GM18499 (cell line): Measurements from ENCODE around the gene TNFAIP8L3.
"Not testable (repeated sequence)": the region's sequence is repeated elsewhere in the genome, so short reads cannot be mapped to it uniquely, and the experiment has no call there.

Source experiments
- ATAC-seq: cut with Tn5 transposase; IDR thresholded peaks from one replicate; pipeline ENCODE4 v1.9.1; 2021; ENCODE audit warnings: moderate number of reproducible peaks; ENCODE audit not compliant: insufficient read depth, unreplicated experiment

Gene TNFAIP8L3

GRCh38 chr15:51065781-51066180 is 28.9 kb downstream of the TNFAIP8L3 start:
- no peak for ATAC-seq

- ATAC-seq = no peak
Measured at GRCh38 chr15:51065261-51065660, 29.4 kb downstream of the TNFAIP8L3 start.

GRCh38 chr15:51062736-51063135 is 32.0 kb downstream of the TNFAIP8L3 start:
- ATAC-seq = no peak

GRCh38 chr15:51060030-51060673 is 34.6 kb downstream of the TNFAIP8L3 start:
- ATAC-seq = no peak

GRCh38 chr15:51054535-51054934 is 40.2 kb downstream of the TNFAIP8L3 start:
- ATAC-seq = no peak

- ATAC-seq = no peak
Measured at GRCh38 chr15:51053571-51053970, 41.1 kb downstream of the TNFAIP8L3 start.

- ATAC-seq = no peak
Measured at GRCh38 chr15:51051776-51052175, 42.9 kb downstream of the TNFAIP8L3 start.

GRCh38 chr15:51049081-51049480 is 45.6 kb downstream of the TNFAIP8L3 start:
- ATAC-seq = no peak

GRCh38 chr15:51048308-51048707 is 46.4 kb downstream of the TNFAIP8L3 start:
- ATAC-seq = no peak

- no peak for ATAC-seq
Measured at GRCh38 chr15:51046799-51047449, 47.8 kb downstream of the TNFAIP8L3 start.

GRCh38 chr15:51046016-51046415 is 48.7 kb downstream of the TNFAIP8L3 start:
- no peak for ATAC-seq

GRCh38 chr15:51044037-51044727 is 50.5 kb downstream of the TNFAIP8L3 start:
- no peak for ATAC-seq

GRCh38 chr15:51038974-51039319 is 55.8 kb downstream of the TNFAIP8L3 start:
- no peak for ATAC-seq

- ATAC-seq = no peak
Measured at GRCh38 chr15:51038162-51038973, 56.3 kb downstream of the TNFAIP8L3 start.

- ATAC-seq = not testable (repeated sequence)
Measured at GRCh38 chr15:51037474-51037873, 57.2 kb downstream of the TNFAIP8L3 start.

GRCh38 chr15:51030649-51031316 is 63.9 kb downstream of the TNFAIP8L3 start:
- ATAC-seq = no peak

- ATAC-seq = no peak
Measured at GRCh38 chr15:51025454-51025846, 69.3 kb downstream of the TNFAIP8L3 start.

GRCh38 chr15:51024735-51025453 is 69.8 kb downstream of the TNFAIP8L3 start:
- ATAC-seq = no peak

- no peak for ATAC-seq
Measured at GRCh38 chr15:51023499-51023898, 71.2 kb downstream of the TNFAIP8L3 start.

- ATAC-seq = no peak
Measured at GRCh38 chr15:51022206-51022605, 72.5 kb downstream of the TNFAIP8L3 start.
